HG03097 (cell line): ENCODE data around the gene MS4A10.
"Not testable (repeated sequence)": the region's sequence is repeated elsewhere in the genome, so short reads cannot be mapped to it uniquely, and the experiment has no call there.

ENCODE experiments used
- ATAC-seq: cut with Tn5 transposase; IDR thresholded peaks from one replicate; pipeline ENCODE4 v1.9.1; 2021; ENCODE audit not compliant: unreplicated experiment, low FRiP score

MS4A10 gene

DNA sequence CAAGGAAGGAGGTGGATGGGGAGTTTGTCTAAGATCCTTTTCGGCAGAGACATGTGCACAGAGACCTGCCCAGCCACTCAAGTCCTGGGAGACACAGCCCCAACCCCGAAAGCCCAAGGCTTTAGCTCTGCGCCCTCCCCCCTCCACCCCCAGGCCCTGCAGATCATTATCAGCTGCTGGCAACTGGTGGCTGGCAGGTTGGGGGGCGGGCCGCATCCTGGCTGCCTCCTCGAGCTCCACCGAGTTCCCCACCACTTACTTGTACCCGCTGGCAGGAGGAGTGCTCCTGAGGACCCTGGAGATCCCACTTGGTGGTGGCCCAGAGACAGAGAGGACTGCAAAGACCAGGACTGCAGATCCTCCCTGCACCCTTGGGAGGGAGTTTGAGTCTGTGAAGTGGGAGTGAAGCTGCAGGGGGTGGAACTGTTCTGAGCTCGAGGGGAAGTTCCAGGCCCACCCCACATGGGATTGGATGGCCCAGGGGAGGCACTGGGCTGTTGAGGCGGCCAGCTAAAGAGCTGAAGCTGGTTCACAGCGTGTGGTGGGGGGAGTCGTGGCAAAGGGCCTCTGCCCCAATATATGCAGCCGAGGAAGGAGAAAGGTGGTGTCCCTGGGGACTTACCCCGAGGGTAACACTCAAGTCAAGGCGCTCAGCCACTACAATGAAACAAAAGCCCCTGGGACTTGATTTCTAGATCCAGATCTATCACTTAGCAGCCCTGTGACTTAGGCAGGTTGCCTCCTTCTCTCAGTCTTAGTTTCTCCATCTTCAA, 36.9 kb downstream of the MS4A10 start:
- no peak for ATAC-seq

DNA sequence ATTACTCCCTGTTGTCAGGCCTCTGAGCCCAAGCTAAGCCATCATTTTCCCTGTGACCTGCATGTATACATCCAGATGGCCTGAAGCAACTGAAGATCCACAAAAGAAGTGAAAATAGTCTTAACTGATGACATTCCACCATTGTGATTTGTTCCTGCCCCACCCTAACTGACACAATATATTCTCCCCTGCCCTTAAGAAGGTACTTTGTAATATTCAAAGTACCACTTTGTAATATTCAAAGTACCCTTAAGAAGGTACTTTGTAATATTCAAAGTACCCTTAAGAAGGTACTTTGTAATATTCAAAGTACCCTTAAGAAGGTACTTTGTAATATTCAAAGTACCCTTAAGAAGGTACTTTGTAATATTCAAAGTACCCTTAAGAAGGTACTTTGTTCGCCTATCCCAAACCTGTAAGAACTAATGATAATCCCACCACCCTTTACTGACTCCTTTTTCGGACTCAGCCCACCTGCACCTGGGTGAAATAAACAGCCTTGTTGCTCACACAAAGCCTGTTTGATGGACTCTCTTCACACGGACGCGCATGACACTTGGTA, 38.7 kb downstream of the MS4A10 start:
- not testable (repeated sequence) for ATAC-seq

DNA sequence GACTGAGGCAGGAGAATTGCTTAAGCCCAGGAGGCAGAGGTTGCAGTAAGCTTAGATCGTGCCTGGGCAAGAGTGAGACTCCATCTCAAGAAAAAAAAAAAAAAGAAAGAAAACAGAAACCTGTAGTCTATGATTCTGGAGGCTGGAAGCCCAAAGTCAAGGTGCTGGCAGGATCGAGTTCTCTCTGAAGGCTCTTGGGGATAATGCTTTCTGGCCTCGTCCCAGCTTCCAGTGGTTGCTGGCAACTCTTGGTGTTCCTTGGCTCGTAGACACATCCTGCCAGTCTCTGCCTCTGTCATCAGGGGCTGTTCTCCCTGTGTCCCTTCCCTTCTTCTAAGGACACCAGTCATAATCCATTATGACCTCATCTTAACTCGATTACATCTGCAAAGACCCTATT, 40.0 kb downstream of the MS4A10 start:
- no peak for ATAC-seq

DNA sequence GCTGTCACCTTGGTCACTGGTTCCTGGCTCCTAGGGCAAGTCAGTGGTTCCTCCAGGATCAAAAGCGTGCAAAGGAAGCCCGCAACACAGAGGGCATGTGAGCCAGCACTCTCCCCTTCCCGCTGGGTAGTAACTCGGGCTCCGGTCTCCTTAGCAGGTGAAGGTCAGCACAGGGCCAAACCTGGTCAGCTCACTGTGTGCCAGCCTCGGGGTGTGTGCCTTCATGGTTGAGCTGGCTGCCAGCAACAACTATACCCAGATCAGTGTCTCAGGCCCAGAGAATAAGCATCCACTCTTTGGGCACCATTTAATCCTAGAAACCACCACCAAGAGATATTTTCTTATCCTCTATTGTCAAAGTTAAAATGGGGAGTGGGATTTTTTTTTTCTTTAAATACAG, 40.7 kb downstream of the MS4A10 start:
- ATAC-seq: no peak

DNA sequence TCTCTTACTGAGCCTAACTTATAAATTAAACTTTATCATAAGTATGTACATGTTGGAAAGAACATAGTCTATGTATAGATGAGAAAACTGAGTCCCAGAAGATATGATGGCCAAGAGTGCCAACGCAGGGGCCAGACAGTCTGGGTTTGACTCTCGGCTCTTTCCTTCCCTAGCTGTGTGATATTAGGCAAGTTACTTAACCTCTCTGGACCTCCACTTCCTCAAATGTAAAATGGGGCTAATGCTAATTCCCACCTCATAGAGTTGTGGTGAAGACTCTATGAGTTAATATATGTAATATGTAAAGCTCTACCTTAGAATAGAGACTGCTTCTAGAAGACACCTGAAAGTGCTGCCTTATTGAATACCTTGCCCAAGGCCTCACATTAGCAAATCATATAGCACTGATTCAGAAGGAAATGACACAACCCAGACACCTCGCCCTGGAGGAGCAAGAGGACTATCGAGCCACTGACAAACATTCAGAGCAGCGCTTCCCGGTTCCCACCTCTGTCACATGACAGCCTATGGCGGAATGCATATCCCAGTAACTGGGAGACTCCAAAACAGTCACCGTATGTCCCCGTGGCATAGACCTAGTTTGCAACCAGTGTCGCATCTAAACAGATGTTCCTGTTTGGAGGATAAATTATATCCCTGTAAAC, 45.5 kb downstream of the MS4A10 start:
- no peak for ATAC-seq

DNA sequence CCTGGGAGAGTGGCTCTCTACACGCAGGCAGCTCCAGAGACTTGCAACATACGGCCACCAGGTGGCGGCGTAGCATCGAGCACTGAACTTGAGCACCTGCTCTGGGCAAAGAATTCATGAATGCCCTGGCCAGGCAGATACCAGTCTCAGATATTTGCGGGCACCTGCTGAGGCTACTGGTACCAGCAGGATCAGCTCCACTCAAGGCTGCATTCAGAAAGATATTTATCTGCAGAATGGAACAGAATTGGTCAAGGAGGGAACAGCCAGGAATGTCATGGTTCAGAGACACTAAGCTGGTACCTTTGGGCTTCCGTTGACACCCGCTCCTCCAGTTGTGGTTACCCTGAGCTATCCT, 46.0 kb downstream of the MS4A10 start:
- no peak for ATAC-seq

DNA sequence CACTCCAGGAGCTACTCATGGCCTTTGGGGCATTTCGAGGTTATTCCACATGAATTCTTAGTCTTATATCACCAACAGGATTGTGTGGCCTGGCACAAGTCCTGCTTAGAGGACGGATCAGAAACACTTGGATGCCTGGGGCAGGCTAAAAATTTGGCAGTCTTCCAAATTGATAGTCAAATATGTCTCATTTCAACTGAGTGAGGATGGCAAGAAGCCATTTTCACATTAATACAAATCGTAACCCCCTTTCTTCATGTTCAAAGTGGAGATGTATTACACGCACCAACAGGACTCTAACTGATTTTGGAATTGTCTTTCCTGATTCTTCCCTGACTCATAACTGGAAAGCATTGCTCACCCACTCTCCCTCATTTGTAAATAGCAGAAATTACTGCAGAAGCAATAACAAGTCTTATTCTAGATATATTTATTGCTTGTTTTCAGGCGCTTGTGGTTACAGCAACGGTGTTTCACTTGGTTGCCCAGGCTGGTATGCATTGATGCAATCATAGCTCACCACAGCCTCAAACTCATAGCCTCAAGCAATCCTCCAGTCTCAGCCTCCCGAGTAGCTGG, 46.5 kb downstream of the MS4A10 start:
- no peak for ATAC-seq

DNA sequence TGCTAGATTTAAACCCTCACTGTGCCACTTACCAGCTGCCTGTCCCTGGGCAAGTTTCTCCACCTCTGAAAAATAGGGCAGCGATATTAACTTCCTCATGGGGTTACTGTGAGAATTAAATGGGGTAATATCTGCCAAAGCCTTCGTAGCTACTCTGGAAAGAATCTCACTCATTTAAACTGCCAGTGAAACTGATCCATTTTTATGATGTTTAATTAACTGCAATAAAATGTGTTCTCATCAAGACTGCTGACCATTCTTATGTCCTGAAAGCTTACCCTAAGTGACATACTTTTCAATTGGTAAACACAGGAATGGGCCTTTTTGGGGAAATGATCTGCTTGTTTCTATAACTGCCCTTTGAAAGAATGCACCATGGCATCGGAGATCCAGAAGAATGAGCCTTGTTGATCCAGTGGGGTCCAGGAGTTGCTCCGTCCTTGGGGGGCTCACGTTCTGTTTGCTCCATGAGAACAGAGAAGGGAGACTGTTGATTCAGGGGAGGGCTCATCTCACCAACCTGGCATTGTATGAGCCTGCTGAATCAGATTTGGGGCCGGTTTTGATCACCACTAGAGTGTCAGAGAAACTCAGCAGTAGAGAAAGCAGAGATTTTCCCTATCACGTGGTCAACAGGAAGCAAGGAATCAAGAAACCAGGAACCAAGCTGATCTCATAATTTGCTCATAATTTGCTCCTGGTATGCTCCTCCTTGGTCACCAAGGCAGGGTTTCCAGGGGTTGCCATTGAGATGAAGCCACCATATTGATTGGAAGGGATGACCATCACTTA, 49.8 kb downstream of the MS4A10 start:
- no peak for ATAC-seq

DNA sequence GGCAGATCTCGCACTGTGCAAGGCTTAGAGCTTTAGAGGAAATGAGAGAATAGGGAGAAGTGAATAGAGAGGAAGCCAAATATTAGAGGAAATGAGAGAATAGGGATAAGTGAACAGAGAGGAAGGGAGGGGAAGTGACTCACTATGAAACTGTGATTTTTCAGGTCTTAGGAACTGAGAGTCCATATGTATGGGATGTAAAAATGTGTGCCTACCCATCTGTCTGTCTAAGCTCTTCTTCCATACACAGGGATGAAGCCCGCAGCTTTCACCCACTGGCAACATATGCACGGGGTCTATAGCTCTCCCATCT, 50.4 kb downstream of the MS4A10 start:
- ATAC-seq: no peak

DNA sequence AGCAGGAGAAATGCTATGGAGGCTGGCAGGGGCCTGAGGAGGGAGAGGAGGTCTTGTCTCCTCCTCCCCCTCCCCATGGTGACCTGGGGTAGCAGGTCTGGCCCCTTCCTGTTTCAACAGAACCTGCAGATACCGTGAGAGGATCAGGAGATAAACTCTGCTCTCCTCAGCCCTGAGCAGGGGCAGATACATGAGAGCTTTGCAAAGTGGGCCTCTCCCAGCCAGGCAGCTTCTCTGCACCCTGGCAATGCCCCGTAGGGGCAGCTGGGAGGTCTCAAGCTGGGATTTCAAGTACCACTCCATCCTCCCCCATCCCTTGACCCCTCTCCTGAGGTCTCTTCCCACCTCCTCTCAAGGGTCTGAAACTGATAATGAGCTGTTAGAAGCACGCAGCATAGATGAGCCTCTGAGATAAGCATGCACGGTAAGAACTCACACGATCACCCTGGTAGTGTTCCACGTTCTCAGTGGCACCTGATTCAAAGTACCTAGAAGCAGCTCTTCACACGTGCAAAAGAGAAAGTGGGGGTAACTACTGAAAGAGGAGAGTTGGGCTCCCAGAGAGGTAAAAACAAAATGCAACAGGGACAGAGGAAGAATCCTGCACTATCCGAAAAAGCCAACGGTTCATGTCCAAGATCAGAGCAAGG, 51.9 kb downstream of the MS4A10 start:
- no peak for ATAC-seq

DNA sequence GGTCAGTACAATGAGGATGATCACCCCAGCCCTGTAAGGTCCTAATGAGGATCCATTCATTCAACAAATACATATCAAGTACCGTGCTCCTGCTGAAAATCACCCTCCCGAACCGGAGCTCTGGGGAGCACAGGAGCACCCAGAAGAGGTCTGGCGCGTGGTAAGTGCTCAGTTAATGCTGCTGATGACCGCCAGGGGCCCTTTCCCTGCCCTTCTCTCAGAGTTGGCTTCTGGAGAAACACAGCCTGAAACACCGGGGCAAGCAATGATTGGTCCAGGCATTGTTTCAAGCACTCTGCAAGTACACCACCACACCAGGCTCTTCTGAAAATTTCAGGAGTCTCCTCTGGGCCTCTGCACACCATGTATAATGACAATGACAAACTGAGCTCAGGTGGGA, 53.0 kb downstream of the MS4A10 start:
- ATAC-seq: no peak

DNA sequence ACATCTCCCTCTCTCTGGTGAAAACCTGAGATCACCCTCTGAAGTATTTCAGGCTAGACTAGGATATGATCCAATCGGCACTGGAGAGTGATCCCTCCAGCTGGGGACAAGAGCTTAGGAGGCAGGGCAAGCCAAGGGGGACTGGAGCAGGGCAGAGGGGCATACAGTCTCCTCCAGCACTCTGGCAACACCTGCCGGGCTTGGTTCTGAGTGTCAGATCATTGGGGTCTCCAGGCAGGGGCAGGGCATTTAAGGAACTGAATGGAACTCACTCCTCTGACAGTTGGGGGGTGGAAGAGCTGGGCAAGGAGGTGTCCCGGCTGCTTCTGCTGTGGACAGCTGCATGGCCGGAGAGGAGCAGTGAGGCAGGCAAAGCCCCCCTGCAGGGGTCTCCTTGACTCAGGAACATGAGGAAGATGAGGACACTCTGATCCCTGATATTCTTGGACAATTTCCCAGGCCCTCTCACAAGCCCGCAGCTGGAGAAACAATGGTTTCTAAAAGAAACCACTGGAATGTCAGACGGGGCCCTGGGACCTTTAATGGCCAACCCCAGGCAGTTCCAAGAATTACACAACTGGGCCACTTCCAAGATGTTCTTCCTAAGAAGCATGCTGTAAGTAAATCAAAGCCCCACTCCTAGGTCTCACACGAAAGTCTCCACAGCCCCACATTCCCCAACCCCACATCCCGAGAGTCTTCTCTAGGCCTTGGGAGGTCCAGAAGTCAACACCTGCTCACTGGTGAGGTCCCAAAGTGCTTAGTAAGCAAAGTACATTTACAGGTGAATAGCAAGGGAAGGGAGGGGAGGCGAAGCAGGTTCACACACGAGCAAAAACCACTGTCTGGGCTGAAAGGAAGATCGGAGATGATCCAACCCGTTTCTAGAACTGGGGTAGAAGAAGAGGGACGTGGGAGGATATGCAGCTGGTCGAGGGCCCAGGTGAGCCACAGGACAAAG, 55.6 kb downstream of the MS4A10 start:
- no peak for ATAC-seq

DNA sequence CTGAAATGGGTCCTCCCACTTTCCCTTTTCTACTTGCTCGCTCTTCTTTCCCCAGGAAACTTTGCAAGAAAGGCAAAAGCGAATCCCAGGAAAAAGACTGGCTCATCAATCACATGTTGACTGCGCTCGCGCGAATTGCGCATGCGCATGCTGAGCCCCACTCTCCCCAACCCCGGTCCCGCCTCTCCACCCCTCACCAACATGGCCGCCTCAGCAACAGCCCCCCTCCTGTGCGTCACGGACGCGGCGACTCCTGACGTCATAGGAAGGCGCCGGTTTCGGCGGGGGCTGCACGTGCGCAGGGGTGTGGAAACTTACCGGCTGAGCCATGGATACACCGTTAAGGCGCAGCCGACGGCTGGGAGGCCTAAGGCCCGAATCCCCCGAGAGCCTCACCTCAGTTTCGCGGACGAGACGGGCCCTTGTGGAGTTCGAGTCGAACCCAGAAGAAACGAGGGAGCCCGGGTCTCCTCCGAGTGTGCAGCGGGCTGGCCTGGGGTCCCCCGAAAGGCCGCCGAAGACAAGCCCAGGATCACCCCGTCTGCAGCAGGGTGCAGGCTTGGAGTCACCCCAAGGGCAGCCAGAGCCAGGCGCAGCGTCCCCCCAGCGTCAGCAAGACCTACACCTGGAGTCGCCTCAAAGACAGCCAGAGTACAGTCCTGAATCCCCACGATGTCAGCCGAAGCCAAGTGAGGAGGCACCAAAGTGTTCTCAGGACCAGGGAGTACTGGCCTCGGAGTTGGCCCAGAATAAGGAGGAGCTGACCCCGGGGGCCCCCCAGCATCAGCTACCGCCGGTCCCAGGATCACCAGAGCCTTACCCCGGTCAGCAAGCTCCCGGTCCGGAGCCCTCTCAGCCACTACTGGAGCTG, 56.9 kb downstream of the MS4A10 start, which contains the start of gene CCDC86:
CCDC86 (plus strand) TSS at position 317 of the 871 bp plus-strand sequence; CDS start at position 329, 12 bp downstream.
- peak; percentile 70 for ATAC-seq

DNA sequence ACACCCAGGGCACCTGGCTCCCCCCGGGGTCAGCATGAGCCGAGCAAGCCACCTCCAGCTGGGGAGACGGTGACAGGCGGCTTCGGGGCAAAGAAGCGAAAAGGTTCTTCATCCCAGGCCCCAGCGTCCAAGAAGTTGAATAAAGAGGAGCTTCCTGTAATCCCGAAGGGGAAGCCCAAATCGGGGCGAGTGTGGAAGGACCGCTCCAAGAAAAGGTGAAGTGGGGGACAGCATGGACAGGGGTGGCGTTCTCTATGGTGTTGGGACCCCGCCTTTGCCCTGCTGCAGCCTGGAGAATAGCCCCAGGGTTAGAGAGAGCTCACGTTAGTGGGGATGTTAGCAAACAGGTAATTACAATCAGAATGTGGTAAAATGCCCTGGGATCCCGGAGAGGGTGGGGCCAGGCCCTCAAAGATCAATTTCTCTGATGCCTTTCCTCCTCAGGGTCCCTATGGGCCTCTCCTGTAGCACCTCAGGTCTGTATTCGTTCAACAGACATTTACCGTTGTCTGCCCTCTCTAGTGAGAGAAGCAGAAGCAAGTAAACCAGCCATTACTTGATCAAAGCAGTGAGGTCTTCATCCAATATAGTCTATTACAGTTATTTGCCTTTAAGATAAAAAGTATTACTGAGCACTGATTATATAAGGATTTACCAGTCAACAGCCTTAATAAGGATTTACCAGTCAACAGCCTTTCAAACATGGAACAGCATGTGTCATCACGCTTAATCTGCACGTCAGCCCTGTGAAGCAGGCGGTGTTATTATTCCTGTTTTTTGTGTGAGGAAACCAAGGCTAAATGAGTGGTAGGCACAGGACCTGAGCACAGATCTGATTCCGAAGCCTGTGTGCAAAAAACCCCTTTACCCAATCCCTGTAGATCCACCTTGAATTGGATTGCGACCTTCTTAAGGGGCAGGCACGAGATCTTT, 57.8 kb downstream of the MS4A10 start:
- no peak for ATAC-seq

DNA sequence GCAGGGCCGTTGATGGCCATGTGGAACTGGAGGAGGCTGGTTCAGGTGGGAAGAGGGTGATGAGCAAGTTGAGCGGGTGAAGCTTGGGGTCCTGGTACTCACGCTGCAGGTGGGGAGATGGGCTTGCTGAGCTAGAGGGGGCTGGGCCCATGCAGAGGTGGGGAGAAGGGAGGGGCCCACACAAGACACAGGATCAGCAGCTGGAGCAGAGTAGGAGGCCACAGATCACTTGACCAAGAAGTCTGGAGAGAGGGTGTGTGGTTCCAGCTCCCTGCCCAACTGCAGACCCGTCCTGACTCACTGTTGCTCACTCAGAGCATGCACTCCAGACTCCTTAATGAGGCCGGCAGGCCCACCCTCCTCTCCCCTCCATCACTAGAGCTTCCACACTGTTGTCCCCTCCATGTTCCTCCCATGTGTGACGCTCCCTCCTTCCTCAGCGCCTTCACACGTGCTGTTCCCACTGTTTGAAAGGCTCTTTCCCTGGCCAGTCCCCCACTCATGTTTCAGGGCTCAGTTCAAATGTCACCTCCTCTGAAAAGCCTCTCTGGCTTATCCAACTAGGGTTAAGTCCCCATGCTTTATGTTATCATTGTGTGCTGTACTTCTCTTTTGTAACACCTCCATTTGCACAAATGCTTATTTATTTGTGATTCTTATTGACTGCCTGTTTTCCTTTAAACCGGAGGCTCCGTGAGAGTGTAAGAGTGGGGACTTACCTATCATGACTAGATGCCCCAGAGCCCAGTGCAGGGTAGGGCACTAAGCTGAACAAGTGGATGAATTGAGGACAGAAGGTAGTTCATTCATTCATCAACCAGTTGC, 59.1 kb downstream of the MS4A10 start:
- no peak for ATAC-seq

DNA sequence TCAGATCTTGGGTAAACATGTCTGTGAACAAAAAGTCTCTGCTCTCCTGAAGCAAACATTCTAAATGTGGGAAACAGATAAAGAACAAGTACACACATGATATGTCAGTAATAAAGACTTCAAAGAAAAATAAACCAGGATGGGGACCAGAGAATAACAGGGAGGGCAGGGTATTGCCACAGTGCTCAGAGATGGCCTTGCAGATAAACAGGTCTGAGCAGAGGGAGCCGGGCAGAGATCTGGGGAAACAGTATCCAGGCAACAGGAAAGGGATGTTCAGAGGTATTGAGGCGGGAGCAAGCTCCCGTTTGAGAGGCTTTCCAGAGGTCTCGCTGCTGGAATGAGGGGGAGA, 59.7 kb downstream of the MS4A10 start:
- ATAC-seq: no peak

DNA sequence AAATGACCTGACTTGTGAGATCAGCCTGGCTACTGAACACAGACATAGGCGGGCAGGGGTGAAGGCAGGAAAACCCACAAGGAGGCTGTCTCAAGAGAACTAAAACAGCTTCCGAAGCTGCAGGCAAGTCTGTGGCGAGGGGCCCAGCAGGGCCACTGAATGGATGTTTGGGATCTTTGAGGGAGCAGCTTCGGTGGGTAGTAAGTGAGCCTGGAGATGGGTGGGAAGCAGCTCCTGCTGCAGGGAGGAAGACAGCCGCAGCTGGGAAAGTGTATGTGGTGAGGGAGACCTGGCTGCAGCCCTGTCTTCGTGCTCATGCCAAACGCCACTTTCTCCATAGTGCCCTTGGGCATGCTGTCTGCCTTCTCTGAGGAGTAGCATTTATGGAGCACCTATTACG, 60.2 kb downstream of the MS4A10 start:
- ATAC-seq: no peak
